H7 (cell line): ENCODE results near the gene ATP5PD. TPM values are rescaled to one million over a fixed set of nuclear protein-coding genes. Genes with fewer than 3 reads are reported as not detected.

Source experiments
- total RNA-seq: library from RNA; depleted of rRNA; stranded (reverse); fragments of >200 nt; shearing (Covaris generic); gene quantifications from 2 replicates; pipeline ENCODE4 v1.2.3, GENCODE V29; 2014; rRNA removed

Gene ATP5PD
- total RNA-seq, 1 experiment from 2014 or later = 432 TPM

Other genes with a start within 250 kb of the ATP5PD start
- gene GRIN2C, start 187.1 kb downstream of the ATP5PD start, total RNA-seq = not detected in 2 replicates
- 4.9 and 9.7 TPM in 2 replicates for gene FDXR, start 174.0 kb downstream of the ATP5PD start, total RNA-seq
- gene FADS6, start 153.3 kb downstream of the ATP5PD start, total RNA-seq = 0.52 TPM in 1 of 2 replicates, not detected in the other
- 0.59 and 1.3 TPM in 2 replicates for gene USH1G, start 123.7 kb downstream of the ATP5PD start, total RNA-seq
- not detected in 2 replicates for gene OTOP2, start 122.7 kb downstream of the ATP5PD start, total RNA-seq
- gene OTOP3, start 111.1 kb downstream of the ATP5PD start, total RNA-seq = not detected in 2 replicates
- gene HID1, start 74.2 kb downstream of the ATP5PD start, total RNA-seq = 2.1 and 7.8 TPM in 2 replicates
- 23.5 and 25.9 TPM in 2 replicates for gene CDR2L, start 59.3 kb downstream of the ATP5PD start, total RNA-seq
- 62.0 and 68.4 TPM in 2 replicates for gene MRPL58, start 34.3 kb downstream of the ATP5PD start, total RNA-seq
- 34.9 and 41.0 TPM in 2 replicates for gene KCTD2, start 256 bp upstream of the ATP5PD start, total RNA-seq
- 28.2 and 38.8 TPM in 2 replicates for gene SLC16A5, start 41.0 kb upstream of the ATP5PD start, total RNA-seq
- 6.2 and 9.5 TPM in 2 replicates for gene ARMC7, start 63.0 kb upstream of the ATP5PD start, total RNA-seq
- gene NT5C, start 84.8 kb upstream of the ATP5PD start, total RNA-seq = 106 and 118 TPM in 2 replicates
- 410 and 454 TPM in 2 replicates for gene JPT1, start 107.5 kb upstream of the ATP5PD start, total RNA-seq
- 321 and 329 TPM in 2 replicates for gene SUMO2, start 136.0 kb upstream of the ATP5PD start, total RNA-seq
- gene NUP85, start 158.7 kb upstream of the ATP5PD start, total RNA-seq = 61.7 and 62.8 TPM in 2 replicates
- gene GGA3, start 214.6 kb upstream of the ATP5PD start, total RNA-seq = 30.8 and 34.8 TPM in 2 replicates
- gene MRPS7, start 214.9 kb upstream of the ATP5PD start, total RNA-seq = 128 and 166 TPM in 2 replicates
- 28.0 TPM in 2 replicates for gene MIF4GD, start 224.3 kb upstream of the ATP5PD start, total RNA-seq
- 25.7 and 31.0 TPM in 2 replicates for gene SLC25A19, start 242.5 kb upstream of the ATP5PD start, total RNA-seq